ENCODE results near the gene FCMR.
"Not testable (repeated sequence)": the region's sequence is repeated elsewhere in the genome, so short reads cannot be mapped to it uniquely, and the experiment has no call there.

The FCMR gene

GRCh38 chr1:206949641-206950040 is 27.9 kb upstream of the FCMR start:
- DNase-seq: no peak

- no peak for DNase-seq
These were observed 27.5 kb upstream of the FCMR start for GRCh38 chr1:206949208-206949607.

GRCh38 chr1:206947255-206947654 is 25.5 kb upstream of the FCMR start:
- no peak for DNase-seq

- no peak for DNase-seq
These were observed 24.5 kb upstream of the FCMR start, which contains the start of gene PIGR for GRCh38 chr1:206946261-206946660. Gene PIGR, minus strand, starts transcription at chr1:206946466. Its CDS starts 5,935 bp downstream, at chr1:206940531.

- no peak for DNase-seq
These were observed 24.0 kb upstream of the FCMR start for GRCh38 chr1:206945779-206946178.

GRCh38 chr1:206944703-206945102 is 23.0 kb upstream of the FCMR start:
- no peak for DNase-seq

- no peak for DNase-seq
These were observed 20.2 kb upstream of the FCMR start for GRCh38 chr1:206941766-206942418.

GRCh38 chr1:206940588-206940936 is 18.8 kb upstream of the FCMR start:
- DNase-seq: no peak

- no peak for DNase-seq
These were observed 18.3 kb upstream of the FCMR start for GRCh38 chr1:206939841-206940587.

GRCh38 chr1:206939131-206939530 is 17.4 kb upstream of the FCMR start:
- DNase-seq: no peak

- no peak for DNase-seq
These were observed 15.7 kb upstream of the FCMR start for GRCh38 chr1:206937425-206937824.

GRCh38 chr1:206935491-206936067 is 13.8 kb upstream of the FCMR start:
- DNase-seq: no peak

- DNase-seq: no peak
These were observed 11.7 kb upstream of the FCMR start for GRCh38 chr1:206933333-206933945.

GRCh38 chr1:206932177-206932576 is 10.4 kb upstream of the FCMR start:
- no peak for DNase-seq

GRCh38 chr1:206931709-206932108 is 10.0 kb upstream of the FCMR start:
- DNase-seq: no peak

- DNase-seq: no peak
These were observed 8.6 kb upstream of the FCMR start for GRCh38 chr1:206930210-206930798.

- DNase-seq: no peak
These were observed 7.8 kb upstream of the FCMR start for GRCh38 chr1:206929524-206929923.

GRCh38 chr1:206926286-206926685 is 4.5 kb upstream of the FCMR start:
- DNase-seq: no peak

- no peak for DNase-seq
These were observed 3.5 kb upstream of the FCMR start for GRCh38 chr1:206925106-206925736.

- no peak for DNase-seq
These were observed 2.9 kb upstream of the FCMR start for GRCh38 chr1:206924592-206925105.

- not testable (repeated sequence) for DNase-seq
These were observed 2.3 kb upstream of the FCMR start for GRCh38 chr1:206923961-206924557.

Measured in right hindlimb (tissue), 1 donor.